GM21717 (cell line): Measurements from ENCODE around the gene CLDN3.
"Not testable (repeated sequence)": the region's sequence is repeated elsewhere in the genome, so short reads cannot be mapped to it uniquely, and the experiment has no call there.

Source experiments
- ATAC-seq: cut with Tn5 transposase; IDR thresholded peaks from one replicate; pipeline ENCODE4 v1.9.1; 2021; ENCODE audit warnings: mild to moderate bottlenecking, moderate library complexity; ENCODE audit not compliant: unreplicated experiment

The CLDN3 gene

GRCh38 chr7:73770002-73770859 lies at the start of gene CLDN3:
Gene CLDN3 (minus strand): TSS chr7:73770270. CDS start chr7:73770049, 221 bp downstream.
- no peak for ATAC-seq

- no peak for ATAC-seq
These were observed 47.1 kb upstream of the CLDN3 start for GRCh38 chr7:73817121-73817520.

GRCh38 chr7:73815436-73815835 lies 45.4 kb upstream of the CLDN3 start:
- ATAC-seq, result no peak

GRCh38 chr7:73812996-73813395 lies 42.9 kb upstream of the CLDN3 start:
- ATAC-seq, result no peak

GRCh38 chr7:73811760-73812168 lies 41.7 kb upstream of the CLDN3 start:
- ATAC-seq, result no peak

GRCh38 chr7:73810998-73811360 lies 40.9 kb upstream of the CLDN3 start:
- no peak for ATAC-seq

- ATAC-seq, result no peak
These were observed 39.4 kb upstream of the CLDN3 start for GRCh38 chr7:73809467-73809951.

- ATAC-seq, result no peak
These were observed 32.4 kb upstream of the CLDN3 start for GRCh38 chr7:73802459-73802858.

GRCh38 chr7:73801577-73801976 lies 31.5 kb upstream of the CLDN3 start:
- ATAC-seq, result no peak

GRCh38 chr7:73799282-73800141 lies 29.4 kb upstream of the CLDN3 start:
- no peak for ATAC-seq

GRCh38 chr7:73797176-73797575 lies 27.1 kb upstream of the CLDN3 start:
- ATAC-seq, result not testable (repeated sequence)

- not testable (repeated sequence) for ATAC-seq
These were observed 26.6 kb upstream of the CLDN3 start for GRCh38 chr7:73796656-73797055.

GRCh38 chr7:73795188-73795587 lies 25.1 kb upstream of the CLDN3 start:
- not testable (repeated sequence) for ATAC-seq

GRCh38 chr7:73791170-73791690 lies 21.2 kb upstream of the CLDN3 start:
- ATAC-seq, result not testable (repeated sequence)

GRCh38 chr7:73789051-73789450 lies 19.0 kb upstream of the CLDN3 start:
- no peak for ATAC-seq

- ATAC-seq, result not testable (repeated sequence)
These were observed 17.6 kb upstream of the CLDN3 start for GRCh38 chr7:73787786-73788048.

- no peak for ATAC-seq
These were observed 16.5 kb upstream of the CLDN3 start for GRCh38 chr7:73786588-73786987.

GRCh38 chr7:73779517-73779916 lies 9.4 kb upstream of the CLDN3 start:
- no peak for ATAC-seq

- no peak for ATAC-seq
These were observed 8.8 kb upstream of the CLDN3 start for GRCh38 chr7:73778801-73779389.

- no peak for ATAC-seq
These were observed 4.9 kb upstream of the CLDN3 start for GRCh38 chr7:73774923-73775322.
